GM11168 (cell line): ENCODE data around the gene GRHL1.

Experiments
- in situ Hi-C: fragments of 300-500 bp; cut with MboI; formaldehyde crosslinking; loops from one replicate; pipeline ENCODE4 v1.12.0; 2022; ENCODE audit warnings: low sequenced_read_pairs; ENCODE audit not compliant: unreplicated experiment

Gene GRHL1

GRCh38 chr2:9946818-9947217 lies 4.7 kb upstream of the GRHL1 start:
- in situ Hi-C loops, result no loop called here

GRCh38 chr2:9948721-9949120 lies 2.8 kb upstream of the GRHL1 start:
- in situ Hi-C loops, result no loop called here

- in situ Hi-C loops, result no loop called here
Measured at GRCh38 chr2:9949239-9949991, 2.1 kb upstream of the GRHL1 start.

- in situ Hi-C loops, result no loop called here
Measured at GRCh38 chr2:9949992-9950520, 1.4 kb upstream of the GRHL1 start.

- in situ Hi-C loops, result no loop called here
Measured at GRCh38 chr2:9950521-9951271, 797 bp upstream of the GRHL1 start.

GRCh38 chr2:9951272-9951521 lies 296 bp upstream of the GRHL1 start:
- in situ Hi-C loops, result no loop called here

- in situ Hi-C loops, result no loop called here
Measured at GRCh38 chr2:9952286-9952737, 819 bp downstream of the GRHL1 start.

- in situ Hi-C loops, result no loop called here
Measured at GRCh38 chr2:9952856-9953503, 1.5 kb downstream of the GRHL1 start.

GRCh38 chr2:9954136-9954535 lies 2.6 kb downstream of the GRHL1 start:
- in situ Hi-C loops, result no loop called here

GRCh38 chr2:9958057-9958456 lies 6.6 kb downstream of the GRHL1 start:
- in situ Hi-C loops, result no loop called here

GRCh38 chr2:9959262-9959661 lies 7.8 kb downstream of the GRHL1 start:
- in situ Hi-C loops, result no loop called here

GRCh38 chr2:9961013-9961412 lies 9.5 kb downstream of the GRHL1 start:
- in situ Hi-C loops, result no loop called here

GRCh38 chr2:9964334-9964980 lies 13.0 kb downstream of the GRHL1 start:
- in situ Hi-C loops, result no loop called here

GRCh38 chr2:9965119-9965822 lies 13.8 kb downstream of the GRHL1 start:
- in situ Hi-C loops, result no loop called here

GRCh38 chr2:9966491-9967022 lies 15.1 kb downstream of the GRHL1 start:
- in situ Hi-C loops, result no loop called here

- in situ Hi-C loops, result no loop called here
Measured at GRCh38 chr2:9967053-9967775, 15.7 kb downstream of the GRHL1 start.

- in situ Hi-C loops, result no loop called here
Measured at GRCh38 chr2:9968553-9969497, 17.3 kb downstream of the GRHL1 start.
